DND-41 (cell line): ENCODE results near the gene CPLANE1.

Experiments used
- CTCF ChIP-seq: IDR thresholded peaks from 2 replicates; pipeline ENCODE4 v1.5.1; 2012; ENCODE audit warnings: borderline replicate concordance, low read length, moderate library complexity, mild to moderate bottlenecking; ENCODE audit not compliant: poor library complexity, severe bottlenecking; ENCODE audit errors: extremely low read depth
- EZH2 ChIP-seq: IDR thresholded peaks from 3 replicates; pipeline ENCODE4 v1.6.1; 2012; ENCODE audit warnings: borderline replicate concordance, low read depth, mild to moderate bottlenecking, moderate library complexity, low read length, inconsistent platforms; ENCODE audit not compliant: severe bottlenecking

- TF ChIP-seq CTCF (no peak), EZH2 (no peak)
Observed at GRCh38 chr5:37060030-37060429, 189.1 kb downstream of the CPLANE1 start.
